GM12878 (cell line): ENCODE measurements around the gene PPP6R2. TPM values are rescaled to one million over a fixed set of nuclear protein-coding genes. Genes with fewer than 3 reads are reported as not detected.

Experiments
- ATAC-seq: fragments of 200-7000 bp; cut with Tn5 transposase; 3 replicates; pipeline ENCODE4 v1.9.1; 2020; ENCODE audit warnings: mild to moderate bottlenecking, moderate library complexity
- BruUV-seq: library from RNA; stranded (reverse); fragments of 400-500 nt; replicated peaks from 2 replicates; lab custom pipeline; 2021; lab: Mats Ljungman, UMichigan
- CTCF ChIA-PET: fragments of 300-600 bp; sonication (Branson Sonifier 250); formaldehyde crosslinking; extraction: SDS; loops from one replicate; lab custom pipeline; 2021; ENCODE audit warnings: inconsistent platforms; lab: Yijun Ruan, JAX
- POLR2A ChIA-PET: fragments of 350-600 bp; formaldehyde crosslinking; extraction: SDS; loops from one replicate; lab custom pipeline; 2021; ENCODE audit warnings: inconsistent platforms; lab: Charles Lee
- RAD21 ChIA-PET: fragments of 300-600 bp; sonication (Branson Sonifier 250); formaldehyde crosslinking; loops from one replicate; lab custom pipeline; 2023; ENCODE audit warnings: antibody characterized with exemption; ENCODE audit not compliant: unreplicated experiment; lab: Charles Lee
- SMC1A ChIA-PET: fragments of 300-600 bp; sonication (Branson Sonifier 250); formaldehyde crosslinking; loops from one replicate; lab custom pipeline; 2023; ENCODE audit not compliant: unreplicated experiment, uncharacterized antibody; lab: Charles Lee
- DNase-seq: peaks from one replicate; pipeline ENCODE4 v3.0.0-alpha.2; 2011; ENCODE audit warnings: low read depth, low spot score
- FAIRE-seq: peaks from 3 replicates; lab custom pipeline; 2011; peaks lifted over from hg19 to GRCh38; lab: Jason Lieb, UNC
- H2AFZ ChIP-seq: 2 replicates; pipeline ENCODE4 v1.6.0; 2011; ENCODE audit warnings: low read depth, low read length, control low read depth; ENCODE audit not compliant: control insufficient read depth
- H3K27ac ChIP-seq: 2 replicates; pipeline ENCODE4 v1.5.1; 2011; ENCODE audit warnings: control low read depth; ENCODE audit not compliant: control insufficient read depth, insufficient read depth
- H3K27me3 ChIP-seq, 2 experiments: replicated peaks in 1 of 2; 2 replicates each; pipeline versions ENCODE4 v1.6.0 to v1.6.1; 2011; ENCODE audit warnings: low read length in 1 of 2; ENCODE audit not compliant: control insufficient read depth in 2 of 2, insufficient read depth in 2 of 2
- H3K36me3 ChIP-seq, 2 experiments: 2 replicates each; pipeline ENCODE4 v1.5.1; 2011; ENCODE audit warnings: low read length in 1 of 2; ENCODE audit not compliant: control insufficient read depth in 2 of 2, insufficient read depth in 2 of 2
- H3K4me1 ChIP-seq: 2 replicates; pipeline ENCODE4 v1.6.1; 2011; ENCODE audit warnings: mild to moderate bottlenecking, low read length, moderate library complexity, mixed read lengths; ENCODE audit not compliant: control insufficient read depth, insufficient read depth
- H3K4me2 ChIP-seq: 2 replicates; pipeline ENCODE4 v1.6.0; 2011; ENCODE audit warnings: control low read depth; ENCODE audit not compliant: control insufficient read depth, insufficient read depth
- H3K4me3 ChIP-seq: fragments of 200-600 bp; sonication (generic); 2 replicates; pipeline ENCODE4 v1.5.1; 2016
- H3K79me2 ChIP-seq: 2 replicates; pipeline ENCODE4 v1.6.0; 2011; ENCODE audit warnings: low read length; ENCODE audit not compliant: control insufficient read depth, insufficient read depth
- H3K9ac ChIP-seq: 2 replicates; pipeline ENCODE4 v1.8.0; 2011; ENCODE audit warnings: low read length, control low read depth, mixed read lengths; ENCODE audit not compliant: control insufficient read depth, insufficient read depth
- H3K9me3 ChIP-seq: replicated peaks from 3 replicates; pipeline ENCODE4 v1.5.1; 2011; ENCODE audit warnings: mild to moderate bottlenecking, low read length; ENCODE audit not compliant: control insufficient read depth, insufficient read depth
- H4K20me1 ChIP-seq: 2 replicates; pipeline ENCODE4 v1.6.0; 2011; ENCODE audit not compliant: control insufficient read depth, insufficient read depth
- BMI1 ChIP-seq: fragments of 450-650 bp; IDR thresholded peaks from 2 replicates; pipeline ENCODE4 v1.6.1; 2016; ENCODE audit warnings: mild to moderate bottlenecking, moderate library complexity, borderline replicate concordance
- DPF2 ChIP-seq: fragments of 450-650 bp; IDR thresholded peaks from 2 replicates; pipeline ENCODE4 v1.6.1; 2017; ENCODE audit warnings: mild to moderate bottlenecking
- FOS ChIP-seq: IDR thresholded peaks from 3 replicates; pipeline ENCODE4 v1.6.1; 2011; ENCODE audit warnings: borderline replicate concordance; ENCODE audit not compliant: insufficient read length; ENCODE audit errors: extremely low read depth
- HDGF ChIP-seq: fragments of 450-650 bp; IDR thresholded peaks from 2 replicates; pipeline ENCODE4 v1.6.1; 2016; ENCODE audit warnings: antibody characterized with exemption
- MEF2B ChIP-seq: fragments of 450-650 bp; IDR thresholded peaks from 2 replicates; pipeline ENCODE4 v1.6.1; 2018; ENCODE audit warnings: mild to moderate bottlenecking, moderate library complexity; ENCODE audit not compliant: partially characterized antibody, poor library complexity, severe bottlenecking
- PML ChIP-seq: IDR thresholded peaks from 2 replicates; pipeline ENCODE4 v1.6.1; 2012; ENCODE audit warnings: low read length, inconsistent platforms
- WGBS: methylation state at CpG from one replicate; pipeline ENCODE4 v1.1.6; 2016; ENCODE audit warnings: low lambda C conversion rate; ENCODE audit not compliant: insufficient replicate concordance, insufficient coverage; ENCODE audit errors: missing lambda C conversion rate; 5-methylcytosine and 5-hydroxymethylcytosine counted together
- in situ Hi-C: fragments of 300-500 bp; cut with MboI; formaldehyde crosslinking; loops from 9 replicates; pipeline ENCODE4 v1.14.3; 2018; ENCODE audit warnings: mixed read lengths
- intact Hi-C: fragments of 100-400 bp; cut with micrococcal nuclease; formaldehyde crosslinking; loops from one replicate; pipeline ENCODE4 v1.14.2; 2022; ENCODE audit not compliant: unreplicated experiment
- polyA plus RNA-seq, 11 experiments: library from polyadenylated mRNA; depleted of rRNA in 4 of 11; unstranded in 6 of 11; stranded (reverse) in 5 of 11; fragments of >200 nt; fragmentation: Nextera tagmentation in 4 of 11; fragmentation: Illumina TruSeq in 1 of 11; extraction: Ambion mirVana in 4 of 11; extraction: Trizol in 1 of 11; gene quantifications; 1 replicate in 1 of 11; 2 replicates in 10 of 11; pipeline versions ENCODE4 v1.2.1 to v1.2.3, GENCODE V29; 2011 to 2016; ENCODE audit warnings: inconsistent platforms in 2 of 11, missing spikeins in 2 of 11, low read depth in 1 of 11
- total RNA-seq, 4 experiments: library from RNA; depleted of rRNA in 3 of 4; stranded (reverse); fragments of >200 nt in 3 of 4; fragmentation: Illumina TruSeq in 1 of 4; extraction: Trizol in 1 of 4; gene quantifications; 2 replicates each; pipeline versions ENCODE4 v1.2.1 to v1.2.3, GENCODE V29; 2013 to 2021
- TF ChIP-seq, protein P1 (sequence below): fragments of 450-650 bp; IDR thresholded peaks from 2 replicates; pipeline ENCODE4 v1.6.1; 2016; ENCODE audit warnings: mild to moderate bottlenecking
- TF ChIP-seq, protein P2 (sequence below): IDR thresholded peaks from 2 replicates; pipeline ENCODE4 v1.6.1; 2012; ENCODE audit warnings: mild to moderate bottlenecking, low read depth, low read length
- TF ChIP-seq, protein P3 (sequence below): fragments of 450-650 bp; IDR thresholded peaks from 2 replicates; pipeline ENCODE4 v1.6.1; 2018; ENCODE audit warnings: mild to moderate bottlenecking, low read depth, moderate library complexity; ENCODE audit not compliant: partially characterized antibody

The PPP6R2 gene
- total and polyA plus RNA-seq, 10 of the 15 experiments (the other 5 are each of a cell fraction or from before 2014, with no cell fraction given), result 0.29 to 52.6 (median 25.4) TPM

DNA sequence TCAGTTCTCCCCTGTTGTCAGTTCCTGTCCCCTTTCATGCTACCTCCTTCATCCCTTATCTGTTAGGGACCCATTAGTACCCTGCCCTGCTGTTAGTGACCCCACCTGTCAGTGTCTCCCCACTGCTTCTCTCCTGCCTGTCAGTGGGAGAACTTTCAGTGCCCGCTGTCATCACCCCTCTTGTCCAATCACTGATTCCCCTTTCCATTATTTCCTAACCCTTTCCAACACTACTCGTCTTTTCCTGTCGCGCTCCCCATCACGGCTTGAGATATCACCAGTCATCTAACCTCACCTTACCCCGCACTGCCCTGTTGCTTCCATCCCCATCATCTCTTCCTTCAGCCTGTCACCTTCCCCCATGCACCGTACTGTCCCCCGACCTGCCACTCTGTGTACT is 4.0 kb downstream of the PPP6R2 start:
- Histone ChIP-seq H3K4me1 (no peaks in the 10 kb centered on the region; the same call in 1 of the 2 replicates), H3K4me2 (peak overlapping the region; percentile 48; the same call in 1 of the 2 replicates), H3K27me3 (no peaks in the 10 kb centered on the region), H3K9me3 (no peaks in the 10 kb centered on the region), H3K79me2 (peaks cover 16% of the 10 kb centered on the region), H3K27ac (no peak overlapping the region), H3K4me3 (no peak overlapping the region), H3K9ac (no peak overlapping the region), H4K20me1 (0 out of 2 replicates have a peak, but pooled peaks cover 5% of the 10 kb centered on the region), H3K36me3 (peaks cover 0 to 4% of the 10 kb centered on the region in 2 experiments; a peak in 1 of 4 replicates), H2AFZ (no peak overlapping the region)
- BruUV-seq, result no TSS peak
- CTCF ChIA-PET, result no interaction called here
- SMC1A ChIA-PET, result no interaction called here
- in situ Hi-C loops, result no loop called here
- no peak for FAIRE-seq
- no peak for DNase-seq
- intact Hi-C loops, result no loop called here
- RAD21 ChIA-PET, result no interaction called here
- ATAC-seq, result no peak
- TF ChIP-seq, protein P1, sequence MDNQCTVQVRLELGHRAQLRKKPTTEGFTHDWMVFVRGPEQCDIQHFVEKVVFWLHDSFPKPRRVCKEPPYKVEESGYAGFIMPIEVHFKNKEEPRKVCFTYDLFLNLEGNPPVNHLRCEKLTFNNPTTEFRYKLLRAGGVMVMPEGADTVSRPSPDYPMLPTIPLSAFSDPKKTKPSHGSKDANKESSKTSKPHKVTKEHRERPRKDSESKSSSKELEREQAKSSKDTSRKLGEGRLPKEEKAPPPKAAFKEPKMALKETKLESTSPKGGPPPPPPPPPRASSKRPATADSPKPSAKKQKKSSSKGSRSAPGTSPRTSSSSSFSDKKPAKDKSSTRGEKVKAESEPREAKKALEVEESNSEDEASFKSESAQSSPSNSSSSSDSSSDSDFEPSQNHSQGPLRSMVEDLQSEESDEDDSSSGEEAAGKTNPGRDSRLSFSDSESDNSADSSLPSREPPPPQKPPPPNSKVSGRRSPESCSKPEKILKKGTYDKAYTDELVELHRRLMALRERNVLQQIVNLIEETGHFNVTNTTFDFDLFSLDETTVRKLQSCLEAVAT, result no peak
- TF ChIP-seq PML (no peak), HDGF (0 out of 2 replicates have a peak, but pooled peaks have one; percentile 30), FOS (no peak), DPF2 (no peak)
- 89% methylated on average over 8 of the region's 8 CpGs for WGBS
- POLR2A ChIA-PET, result no interaction called here

DNA sequence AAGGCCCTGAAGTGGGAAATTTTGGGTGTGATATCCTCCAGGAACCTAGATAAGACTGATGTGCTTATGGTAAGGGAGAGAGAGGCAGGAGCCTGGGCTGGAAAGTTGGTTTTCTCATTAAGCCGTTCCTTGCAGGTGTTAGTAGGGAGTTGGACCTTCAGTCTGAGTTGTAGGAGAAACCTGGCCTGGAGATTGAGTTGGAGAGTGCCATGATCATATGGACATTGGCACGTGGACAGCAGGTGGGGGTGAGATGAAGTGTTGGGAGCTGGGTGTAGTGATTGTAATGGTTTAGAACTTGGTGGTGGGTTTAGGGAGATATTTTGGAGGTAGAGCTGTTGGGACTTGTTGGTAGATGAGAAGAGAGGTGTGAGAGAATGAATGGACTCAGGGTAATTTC is 4.9 kb downstream of the PPP6R2 start:
- H3K4me2 ChIP-seq, result 0 out of 2 replicates have a peak overlapping the region, but pooled peaks have one; percentile 33
- WGBS, result 73% methylated on average over 2 of the region's 2 CpGs
- FAIRE-seq (no peak), ATAC-seq (no peak), DNase-seq (no peak)
- H3K27ac ChIP-seq, result no peak overlapping the region
- SMC1A ChIA-PET, result no interaction called here
- H3K79me2 ChIP-seq, result peaks cover 16% of the 10 kb centered on the region
- 0 out of 2 replicates have a peak, but pooled peaks cover 5% of the 10 kb centered on the region for H4K20me1 ChIP-seq
- H3K9me3 ChIP-seq, result no peaks in the 10 kb centered on the region
- in situ Hi-C loops (no loop called here), intact Hi-C loops (no loop called here)
- peaks cover 0 to 4% of the 10 kb centered on the region in 2 experiments; a peak in 1 of 4 replicates for H3K36me3 ChIP-seq
- H3K4me1 ChIP-seq, result no peaks in the 10 kb centered on the region; the same call in 1 of the 2 replicates
- H2AFZ ChIP-seq, result no peak overlapping the region
- CTCF ChIA-PET, result interaction anchor here (0.7 to 1.0 kb wide), 2 partner anchors 10 to 28 kb away, joined by 3 to 4 read pairs; no protein-coding TSS in a partner anchor
- H3K9ac ChIP-seq, result no peak overlapping the region; the same call in 1 of the 2 replicates
- POLR2A ChIA-PET, result no interaction called here
- no TSS peak for BruUV-seq
- no peak overlapping the region for H3K4me3 ChIP-seq
- H3K27me3 ChIP-seq, result no peaks in the 10 kb centered on the region
- RAD21 ChIA-PET, result no interaction called here
- TF ChIP-seq BMI1, result no peak
- TF ChIP-seq, protein P2, sequence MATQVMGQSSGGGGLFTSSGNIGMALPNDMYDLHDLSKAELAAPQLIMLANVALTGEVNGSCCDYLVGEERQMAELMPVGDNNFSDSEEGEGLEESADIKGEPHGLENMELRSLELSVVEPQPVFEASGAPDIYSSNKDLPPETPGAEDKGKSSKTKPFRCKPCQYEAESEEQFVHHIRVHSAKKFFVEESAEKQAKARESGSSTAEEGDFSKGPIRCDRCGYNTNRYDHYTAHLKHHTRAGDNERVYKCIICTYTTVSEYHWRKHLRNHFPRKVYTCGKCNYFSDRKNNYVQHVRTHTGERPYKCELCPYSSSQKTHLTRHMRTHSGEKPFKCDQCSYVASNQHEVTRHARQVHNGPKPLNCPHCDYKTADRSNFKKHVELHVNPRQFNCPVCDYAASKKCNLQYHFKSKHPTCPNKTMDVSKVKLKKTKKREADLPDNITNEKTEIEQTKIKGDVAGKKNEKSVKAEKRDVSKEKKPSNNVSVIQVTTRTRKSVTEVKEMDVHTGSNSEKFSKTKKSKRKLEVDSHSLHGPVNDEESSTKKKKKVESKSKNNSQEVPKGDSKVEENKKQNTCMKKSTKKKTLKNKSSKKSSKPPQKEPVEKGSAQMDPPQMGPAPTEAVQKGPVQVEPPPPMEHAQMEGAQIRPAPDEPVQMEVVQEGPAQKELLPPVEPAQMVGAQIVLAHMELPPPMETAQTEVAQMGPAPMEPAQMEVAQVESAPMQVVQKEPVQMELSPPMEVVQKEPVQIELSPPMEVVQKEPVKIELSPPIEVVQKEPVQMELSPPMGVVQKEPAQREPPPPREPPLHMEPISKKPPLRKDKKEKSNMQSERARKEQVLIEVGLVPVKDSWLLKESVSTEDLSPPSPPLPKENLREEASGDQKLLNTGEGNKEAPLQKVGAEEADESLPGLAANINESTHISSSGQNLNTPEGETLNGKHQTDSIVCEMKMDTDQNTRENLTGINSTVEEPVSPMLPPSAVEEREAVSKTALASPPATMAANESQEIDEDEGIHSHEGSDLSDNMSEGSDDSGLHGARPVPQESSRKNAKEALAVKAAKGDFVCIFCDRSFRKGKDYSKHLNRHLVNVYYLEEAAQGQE, result no peak
- no peak for TF ChIP-seq MEF2B
- TF ChIP-seq, protein P3, sequence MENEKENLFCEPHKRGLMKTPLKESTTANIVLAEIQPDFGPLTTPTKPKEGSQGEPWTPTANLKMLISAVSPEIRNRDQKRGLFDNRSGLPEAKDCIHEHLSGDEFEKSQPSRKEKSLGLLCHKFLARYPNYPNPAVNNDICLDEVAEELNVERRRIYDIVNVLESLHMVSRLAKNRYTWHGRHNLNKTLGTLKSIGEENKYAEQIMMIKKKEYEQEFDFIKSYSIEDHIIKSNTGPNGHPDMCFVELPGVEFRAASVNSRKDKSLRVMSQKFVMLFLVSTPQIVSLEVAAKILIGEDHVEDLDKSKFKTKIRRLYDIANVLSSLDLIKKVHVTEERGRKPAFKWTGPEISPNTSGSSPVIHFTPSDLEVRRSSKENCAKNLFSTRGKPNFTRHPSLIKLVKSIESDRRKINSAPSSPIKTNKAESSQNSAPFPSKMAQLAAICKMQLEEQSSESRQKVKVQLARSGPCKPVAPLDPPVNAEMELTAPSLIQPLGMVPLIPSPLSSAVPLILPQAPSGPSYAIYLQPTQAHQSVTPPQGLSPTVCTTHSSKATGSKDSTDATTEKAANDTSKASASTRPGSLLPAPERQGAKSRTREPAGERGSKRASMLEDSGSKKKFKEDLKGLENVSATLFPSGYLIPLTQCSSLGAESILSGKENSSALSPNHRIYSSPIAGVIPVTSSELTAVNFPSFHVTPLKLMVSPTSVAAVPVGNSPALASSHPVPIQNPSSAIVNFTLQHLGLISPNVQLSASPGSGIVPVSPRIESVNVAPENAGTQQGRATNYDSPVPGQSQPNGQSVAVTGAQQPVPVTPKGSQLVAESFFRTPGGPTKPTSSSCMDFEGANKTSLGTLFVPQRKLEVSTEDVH, result no peak
